ENCODE data around the gene PTPRN2. TPM values are rescaled to one million over a fixed set of nuclear protein-coding genes. Genes with fewer than 3 reads are reported as not detected.

Gene PTPRN2
- total RNA-seq, 4 donors from 2014 or later = 6.6 to 10.7 (median 8.2) TPM

GRCh38 chr7:157840914-157841772 is 746.5 kb downstream of the PTPRN2 start:
- H3K36me3 ChIP-seq = no peaks in the 10 kb centered on the region
- no peaks in the 10 kb centered on the region for H3K4me1 ChIP-seq
- 61 to 62% methylated on average over 25 of the region's 25 CpGs for WGBS, 2 donors
- peak overlapping the region in 2 of 4 donors; percentile 43 to 50 for H3K27ac ChIP-seq
- H3K4me3 ChIP-seq = no peak overlapping the region
- DNase-seq (ENCODE audit: low spot score in 2 of 2) = no peak
- no peaks in the 10 kb centered on the region for H3K27me3 ChIP-seq
- TF ChIP-seq CTCF (IDR thresholded peaks at IDR 0.05) (no peak), POLR2A (IDR thresholded peaks at IDR 0.05) (no peak), EP300 (IDR thresholded peaks at IDR 0.05) (no peak)
- H3K9me3 ChIP-seq = peaks cover 0 to 1% (median 0%) of the 10 kb centered on the region in 4 donors

- no peaks in the 10 kb centered on the region for H3K27me3 ChIP-seq
- H3K36me3 ChIP-seq = no peaks in the 10 kb centered on the region
- DNase-seq (ENCODE audit: low spot score in 2 of 2) = no peak
- H3K27ac ChIP-seq = peak overlapping the region in 1 of 4 donors; percentile 11
- no peak for TF ChIP-seq EP300 (IDR thresholded peaks at IDR 0.05)
- TF ChIP-seq CTCF (IDR thresholded peaks at IDR 0.05) = no peak
- no peak for TF ChIP-seq POLR2A (IDR thresholded peaks at IDR 0.05)
- WGBS, 2 donors = 89 to 93% methylated on average over 36 of the region's 36 CpGs
- H3K4me3 ChIP-seq = no peak overlapping the region
- no peaks in the 10 kb centered on the region for H3K4me1 ChIP-seq
- no peaks in the 10 kb centered on the region for H3K9me3 ChIP-seq
Observed at GRCh38 chr7:157840174-157840913, 747.3 kb downstream of the PTPRN2 start.

GRCh38 chr7:157839672-157840167 is 747.9 kb downstream of the PTPRN2 start:
- Histone ChIP-seq H3K4me1 (no peaks in the 10 kb centered on the region), H3K9me3 (no peaks in the 10 kb centered on the region), H3K36me3 (no peaks in the 10 kb centered on the region), H3K4me3 (no peak overlapping the region), H3K27ac (no peak overlapping the region), H3K27me3 (no peaks in the 10 kb centered on the region)
- 83 to 94% methylated on average over 9 of the region's 9 CpGs for WGBS, 2 donors
- TF ChIP-seq POLR2A (IDR thresholded peaks at IDR 0.05) = no peak
- no peak for TF ChIP-seq EP300 (IDR thresholded peaks at IDR 0.05)
- no peak for TF ChIP-seq CTCF (IDR thresholded peaks at IDR 0.05)
- no peak for DNase-seq (ENCODE audit: low spot score in 2 of 2)

- H3K27me3 ChIP-seq = no peaks in the 10 kb centered on the region
- no peak overlapping the region for H3K4me3 ChIP-seq
- no peak overlapping the region for H3K27ac ChIP-seq
- 76 to 85% methylated on average over 2 of the region's 2 CpGs for WGBS, 2 donors
- H3K9me3 ChIP-seq = no peaks in the 10 kb centered on the region
- TF ChIP-seq EP300 (IDR thresholded peaks at IDR 0.05) (no peak), CTCF (IDR thresholded peaks at IDR 0.05) (no peak), POLR2A (IDR thresholded peaks at IDR 0.05) (no peak)
- H3K4me1 ChIP-seq = no peaks in the 10 kb centered on the region
- H3K36me3 ChIP-seq = no peaks in the 10 kb centered on the region
- no peak for DNase-seq (ENCODE audit: low spot score in 2 of 2)
Observed at GRCh38 chr7:157839226-157839625, 748.4 kb downstream of the PTPRN2 start.

GRCh38 chr7:157837561-157837960 is 750.1 kb downstream of the PTPRN2 start:
- DNase-seq (ENCODE audit: low spot score in 2 of 2) = no peak
- H3K27ac ChIP-seq = no peak overlapping the region
- TF ChIP-seq EP300 (IDR thresholded peaks at IDR 0.05) (no peak), CTCF (IDR thresholded peaks at IDR 0.05) (no peak), POLR2A (IDR thresholded peaks at IDR 0.05) (no peak)
- H3K4me3 ChIP-seq = no peak overlapping the region
- no peaks in the 10 kb centered on the region for H3K36me3 ChIP-seq
- WGBS, 2 donors = 83 to 84% methylated on average over 10 of the region's 10 CpGs
- no peaks in the 10 kb centered on the region for H3K4me1 ChIP-seq
- no peaks in the 10 kb centered on the region for H3K9me3 ChIP-seq
- no peaks in the 10 kb centered on the region for H3K27me3 ChIP-seq
